ENCODE data around the gene PLPP2. TPM values are rescaled to one million over a fixed set of nuclear protein-coding genes. Genes with fewer than 3 reads are reported as not detected.

The PLPP2 gene
- total RNA-seq, 1 experiment from 2014 or later = not detected

DNA sequence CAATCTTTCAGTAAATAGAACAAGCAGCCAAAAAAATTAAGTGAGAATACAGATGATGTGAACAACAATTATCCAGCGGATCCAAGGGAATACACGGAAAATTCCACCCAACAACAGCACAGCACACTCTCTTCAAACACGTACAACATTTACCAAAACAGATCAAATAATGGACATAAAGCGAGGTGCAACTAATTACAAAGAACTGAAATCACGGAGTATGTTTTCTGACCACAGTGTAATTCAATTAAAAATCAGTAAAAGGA lies 27.2 kb upstream of the PLPP2 start:
- H2AFZ ChIP-seq (ENCODE audit: low read length) = no peak overlapping the region
- BruUV-seq (replicated peaks) = no TSS peak
- no peaks in the 10 kb centered on the region for H3K4me1 ChIP-seq (ENCODE audit: insufficient read depth, low read length)
- no peak overlapping the region for H3K27ac ChIP-seq (ENCODE audit: low read length)
- no peaks in the 10 kb centered on the region for H3K79me2 ChIP-seq (ENCODE audit: low read length)
- no peaks in the 10 kb centered on the region for H3K36me3 ChIP-seq (ENCODE audit: low read depth, low read length)
- ChIA-PET CTCF (no interaction called here), POLR2A (ENCODE audit: unreplicated experiment) (no interaction called here)
- no peaks in the 10 kb centered on the region for H3F3A ChIP-seq (ENCODE audit: low read length, unreplicated experiment)
- intact Hi-C loops (cut with micrococcal nuclease) = no loop called here
- no peaks in the 10 kb centered on the region for H3K9me3 ChIP-seq (ENCODE audit: low read length)
- TF ChIP-seq EZH2phosphoT487 (IDR thresholded peaks at IDR 0.05; ENCODE audit: borderline replicate concordance, low read length) (no peak), EZH2 (IDR thresholded peaks at IDR 0.05; ENCODE audit: low read length, unreplicated experiment) (no peak)
- TF ChIP-seq, protein P1, sequence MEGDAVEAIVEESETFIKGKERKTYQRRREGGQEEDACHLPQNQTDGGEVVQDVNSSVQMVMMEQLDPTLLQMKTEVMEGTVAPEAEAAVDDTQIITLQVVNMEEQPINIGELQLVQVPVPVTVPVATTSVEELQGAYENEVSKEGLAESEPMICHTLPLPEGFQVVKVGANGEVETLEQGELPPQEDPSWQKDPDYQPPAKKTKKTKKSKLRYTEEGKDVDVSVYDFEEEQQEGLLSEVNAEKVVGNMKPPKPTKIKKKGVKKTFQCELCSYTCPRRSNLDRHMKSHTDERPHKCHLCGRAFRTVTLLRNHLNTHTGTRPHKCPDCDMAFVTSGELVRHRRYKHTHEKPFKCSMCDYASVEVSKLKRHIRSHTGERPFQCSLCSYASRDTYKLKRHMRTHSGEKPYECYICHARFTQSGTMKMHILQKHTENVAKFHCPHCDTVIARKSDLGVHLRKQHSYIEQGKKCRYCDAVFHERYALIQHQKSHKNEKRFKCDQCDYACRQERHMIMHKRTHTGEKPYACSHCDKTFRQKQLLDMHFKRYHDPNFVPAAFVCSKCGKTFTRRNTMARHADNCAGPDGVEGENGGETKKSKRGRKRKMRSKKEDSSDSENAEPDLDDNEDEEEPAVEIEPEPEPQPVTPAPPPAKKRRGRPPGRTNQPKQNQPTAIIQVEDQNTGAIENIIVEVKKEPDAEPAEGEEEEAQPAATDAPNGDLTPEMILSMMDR (conservative IDR thresholded peaks at IDR 0.05; ENCODE audit: low read depth, low read length) = no peak
- no peak overlapping the region for H3K9ac ChIP-seq (ENCODE audit: low read length)
- H3K4me2 ChIP-seq (ENCODE audit: low read length) = no peak overlapping the region
- no peaks in the 10 kb centered on the region for H3K9me2 ChIP-seq (replicated peaks; ENCODE audit: low read length)
- no peaks in the 10 kb centered on the region for H3K27me3 ChIP-seq (ENCODE audit: low read length)
- DNase-seq (no peak), ATAC-seq (no peak)
- no peak overlapping the region for H3K4me3 ChIP-seq (ENCODE audit: low read length)
- H4K20me1 ChIP-seq (ENCODE audit: low read length) = no peaks in the 10 kb centered on the region

DNA sequence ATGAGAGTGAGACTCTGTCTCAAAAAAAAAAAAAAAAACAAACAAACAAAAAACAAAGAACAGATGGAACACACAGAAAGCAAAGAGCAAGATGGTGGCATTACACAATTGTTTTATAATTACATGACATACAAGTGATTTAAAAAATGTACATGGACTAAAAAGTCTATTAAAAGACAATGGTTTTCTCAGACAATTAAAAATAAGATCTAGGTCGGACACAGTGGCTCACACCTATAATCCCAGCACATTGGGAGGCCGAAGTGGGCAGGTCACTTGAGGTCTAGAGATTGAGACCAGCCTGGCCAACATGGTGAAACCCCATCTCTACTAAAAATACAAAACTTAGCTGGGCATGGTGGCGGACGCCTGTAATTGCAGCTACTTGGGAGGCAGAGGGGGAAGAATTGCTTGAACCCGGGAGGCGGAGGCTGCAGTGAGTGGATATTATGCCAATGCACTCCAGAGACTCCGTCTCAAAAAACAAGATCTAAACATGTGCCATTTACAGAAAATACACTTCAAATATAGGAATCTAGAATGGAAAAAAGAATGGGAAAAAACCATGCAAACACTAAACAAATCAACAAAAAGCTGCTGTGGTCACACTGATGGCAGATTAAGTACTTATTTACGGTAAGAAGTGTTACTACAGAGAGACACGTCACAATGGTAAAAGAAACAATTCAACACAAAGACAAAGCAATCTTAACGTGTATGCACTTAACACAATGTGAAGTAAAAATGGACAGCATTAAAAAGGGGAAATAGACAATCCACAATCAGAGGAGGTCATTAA lies 26.7 kb upstream of the PLPP2 start:
- Histone ChIP-seq H3K9me3 (ENCODE audit: low read length) (no peaks in the 10 kb centered on the region), H3K27ac (ENCODE audit: low read length) (no peak overlapping the region), H3K4me2 (ENCODE audit: low read length) (no peak overlapping the region), H3K79me2 (ENCODE audit: low read length) (no peaks in the 10 kb centered on the region), H3K9ac (ENCODE audit: low read length) (no peak overlapping the region), H3F3A (ENCODE audit: low read length, unreplicated experiment) (no peaks in the 10 kb centered on the region), H3K36me3 (ENCODE audit: low read depth, low read length) (no peaks in the 10 kb centered on the region), H3K4me3 (ENCODE audit: low read length) (no peak overlapping the region), H2AFZ (ENCODE audit: low read length) (no peak overlapping the region), H3K4me1 (ENCODE audit: insufficient read depth, low read length) (no peaks in the 10 kb centered on the region), H4K20me1 (ENCODE audit: low read length) (no peaks in the 10 kb centered on the region), H3K27me3 (ENCODE audit: low read length) (no peaks in the 10 kb centered on the region), H3K9me2 (replicated peaks; ENCODE audit: low read length) (no peaks in the 10 kb centered on the region)
- no TSS peak for BruUV-seq (replicated peaks)
- ATAC-seq (no peak), DNase-seq (no peak)
- ChIA-PET POLR2A (ENCODE audit: unreplicated experiment) (no interaction called here), CTCF (no interaction called here)
- intact Hi-C loops (cut with micrococcal nuclease) = no loop called here
- TF ChIP-seq, protein P1 (conservative IDR thresholded peaks at IDR 0.05; ENCODE audit: low read depth, low read length) = no peak
- TF ChIP-seq EZH2phosphoT487 (IDR thresholded peaks at IDR 0.05; ENCODE audit: borderline replicate concordance, low read length) (no peak), EZH2 (IDR thresholded peaks at IDR 0.05; ENCODE audit: low read length, unreplicated experiment) (no peak)

DNA sequence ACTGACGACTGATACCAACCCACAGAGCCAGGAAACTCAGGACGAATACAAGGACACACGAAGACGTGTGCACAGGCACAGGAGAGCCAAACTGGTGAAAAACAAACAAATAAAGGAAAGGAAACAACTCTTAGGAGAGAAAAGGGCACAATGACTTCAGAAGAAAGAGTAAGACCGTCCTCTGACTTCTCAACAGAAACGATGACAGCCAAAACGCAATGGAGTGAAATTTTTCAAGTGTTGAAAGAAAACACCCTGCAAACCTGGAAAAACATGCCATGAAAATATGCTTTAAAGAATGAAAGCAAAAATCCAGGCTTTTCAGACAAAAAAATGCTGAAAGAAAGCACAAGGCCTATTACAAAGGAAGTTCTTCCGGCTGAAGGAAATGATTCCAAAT lies 24.6 kb upstream of the PLPP2 start:
- intact Hi-C loops (cut with micrococcal nuclease) = no loop called here
- ChIA-PET POLR2A (ENCODE audit: unreplicated experiment) (no interaction called here), CTCF (no interaction called here)
- H3K4me1 ChIP-seq (ENCODE audit: insufficient read depth, low read length) = no peaks in the 10 kb centered on the region
- H3K27me3 ChIP-seq (ENCODE audit: low read length) = no peaks in the 10 kb centered on the region
- H3K9me3 ChIP-seq (ENCODE audit: low read length) = no peaks in the 10 kb centered on the region
- no peak for ATAC-seq
- no peak for DNase-seq
- BruUV-seq (replicated peaks) = no TSS peak
- no peak overlapping the region for H3K4me2 ChIP-seq (ENCODE audit: low read length)
- no peaks in the 10 kb centered on the region for H3K79me2 ChIP-seq (ENCODE audit: low read length)
- no peaks in the 10 kb centered on the region for H3F3A ChIP-seq (ENCODE audit: low read length, unreplicated experiment)
- TF ChIP-seq, protein P1 (conservative IDR thresholded peaks at IDR 0.05; ENCODE audit: low read depth, low read length) = no peak
- TF ChIP-seq EZH2phosphoT487 (IDR thresholded peaks at IDR 0.05; ENCODE audit: borderline replicate concordance, low read length) (no peak), EZH2 (IDR thresholded peaks at IDR 0.05; ENCODE audit: low read length, unreplicated experiment) (no peak)
- H4K20me1 ChIP-seq (ENCODE audit: low read length) = no peaks in the 10 kb centered on the region
- H2AFZ ChIP-seq (ENCODE audit: low read length) = no peak overlapping the region
- no peak overlapping the region for H3K27ac ChIP-seq (ENCODE audit: low read length)
- H3K4me3 ChIP-seq (ENCODE audit: low read length) = no peak overlapping the region
- H3K9ac ChIP-seq (ENCODE audit: low read length) = no peak overlapping the region
- H3K36me3 ChIP-seq (ENCODE audit: low read depth, low read length) = no peaks in the 10 kb centered on the region
- no peaks in the 10 kb centered on the region for H3K9me2 ChIP-seq (replicated peaks; ENCODE audit: low read length)

Data from PC-3 (cell line).